HG03432 (cell line): ENCODE measurements around the gene C1QTNF2.

Source experiments
- ATAC-seq: cut with Tn5 transposase; IDR thresholded peaks from one replicate; pipeline ENCODE4 v1.9.1; 2021; ENCODE audit warnings: mild to moderate bottlenecking, moderate library complexity; ENCODE audit not compliant: unreplicated experiment

Gene C1QTNF2

DNA sequence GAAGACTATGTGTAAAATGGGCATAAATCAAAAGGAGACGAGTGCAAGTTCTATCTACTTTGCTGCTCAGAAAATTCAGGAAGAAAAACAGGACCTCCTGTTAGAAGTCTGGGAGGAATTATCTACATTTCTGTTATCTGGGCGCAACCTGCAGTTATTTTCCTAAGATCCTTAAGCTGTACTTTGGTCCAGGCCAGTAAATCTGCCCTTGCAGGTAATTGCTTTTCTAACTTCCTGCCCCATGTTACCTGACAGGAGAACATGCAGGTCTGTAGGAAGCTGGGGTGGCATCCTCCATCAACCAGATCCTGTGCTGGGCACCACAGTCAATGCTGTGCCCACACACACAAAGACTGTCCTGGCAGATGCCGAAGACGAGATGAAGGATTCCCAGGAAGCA lies 63.7 kb downstream of the C1QTNF2 start:
- no peak for ATAC-seq

DNA sequence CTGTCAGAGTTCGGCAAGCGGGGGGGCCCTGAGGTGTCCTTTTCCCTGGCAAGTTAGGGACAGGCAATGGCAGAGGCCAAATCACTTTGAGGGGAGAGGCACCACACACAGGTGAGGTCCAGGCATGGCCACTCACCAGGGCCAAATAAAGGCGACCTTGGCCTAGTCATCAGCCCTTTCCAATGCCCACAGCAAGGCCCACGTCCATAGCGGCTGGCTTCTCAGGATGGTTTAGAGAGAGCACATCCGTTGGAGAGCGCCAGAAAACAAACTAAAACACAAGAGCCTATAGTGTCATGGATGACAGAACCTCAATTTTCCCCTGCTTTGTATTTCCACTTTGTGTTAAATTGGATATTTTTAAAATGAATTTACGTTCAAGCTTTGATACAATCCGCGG lies 65.1 kb downstream of the C1QTNF2 start:
- ATAC-seq: no peak

GRCh38 chr5:160303690-160304089 lies 66.7 kb downstream of the C1QTNF2 start:
- ATAC-seq: no peak

DNA sequence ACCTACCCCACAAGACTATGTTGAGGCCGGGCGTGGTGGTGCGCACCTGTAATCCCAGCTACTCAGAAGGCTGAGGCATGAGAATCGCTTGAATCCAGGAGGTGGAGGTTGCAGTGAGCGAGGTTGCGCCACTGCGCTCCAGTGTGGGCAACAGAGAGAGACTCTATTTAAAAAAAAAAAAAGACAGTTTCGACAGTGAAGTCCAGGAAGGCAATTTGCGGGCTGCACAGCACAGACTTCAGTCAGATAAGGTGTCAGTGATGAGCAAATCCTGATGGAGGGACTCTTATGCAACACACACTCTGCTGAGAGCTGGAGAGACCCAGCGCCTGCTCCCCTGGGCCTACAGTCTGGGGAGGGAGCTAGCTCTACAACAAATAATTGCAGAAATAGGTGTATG lies 72.2 kb downstream of the C1QTNF2 start:
- no peak for ATAC-seq

GRCh38 chr5:160297776-160298175 lies 72.7 kb downstream of the C1QTNF2 start:
- ATAC-seq: no peak
